ENCODE results near the gene IGFL2.

The IGFL2 gene

GRCh38 chr19:46113726-46114125, 34.3 kb upstream of the IGFL2 start:
- no peak overlapping the region for H3K9ac ChIP-seq (ENCODE audit: insufficient read length, low read depth)
- TF ChIP-seq ZNF274 (IDR thresholded peaks at IDR 0.05; ENCODE audit: low read depth, low read length) (no peak), YY1 (IDR thresholded peaks at IDR 0.05; ENCODE audit: insufficient read depth, insufficient read length) (no peak)
- no peaks in the 10 kb centered on the region for H3K4me1 ChIP-seq (ENCODE audit: insufficient read depth, insufficient read length)
- DNase-seq (ENCODE audit: low read depth, low spot score): no peak
- H3K27me3 ChIP-seq (ENCODE audit: insufficient read depth, insufficient read length): no peaks in the 10 kb centered on the region
- no peaks in the 10 kb centered on the region for H3K36me3 ChIP-seq (ENCODE audit: insufficient read depth, insufficient read length, low read length)
- no peak overlapping the region for H3K4me3 ChIP-seq (ENCODE audit: insufficient read length, low read depth)
- no peaks in the 10 kb centered on the region for H3K9me3 ChIP-seq (ENCODE audit: insufficient read depth, low read length)

GRCh38 chr19:46115396-46116106, 32.5 kb upstream of the IGFL2 start:
- Histone ChIP-seq H3K4me3 (ENCODE audit: insufficient read length, low read depth) (no peak overlapping the region), H3K9me3 (ENCODE audit: insufficient read depth, low read length) (peaks cover 15% of the 10 kb centered on the region; the same call in 1 of the 2 replicates), H3K36me3 (ENCODE audit: insufficient read depth, insufficient read length, low read length) (no peaks in the 10 kb centered on the region), H3K27me3 (ENCODE audit: insufficient read depth, insufficient read length) (no peaks in the 10 kb centered on the region), H3K9ac (ENCODE audit: insufficient read length, low read depth) (no peak overlapping the region), H3K4me1 (ENCODE audit: insufficient read depth, insufficient read length) (no peaks in the 10 kb centered on the region)
- DNase-seq (ENCODE audit: low read depth, low spot score): no peak
- TF ChIP-seq SUZ12 (IDR thresholded peaks at IDR 0.05; ENCODE audit: extremely low read depth, insufficient read depth, insufficient read length) (no peak), ZNF274 (IDR thresholded peaks at IDR 0.05; ENCODE audit: low read depth, low read length) (no peak), YY1 (IDR thresholded peaks at IDR 0.05; ENCODE audit: insufficient read depth, insufficient read length) (no peak)

- Histone ChIP-seq H3K36me3 (ENCODE audit: insufficient read depth, insufficient read length, low read length) (no peaks in the 10 kb centered on the region), H3K4me1 (ENCODE audit: insufficient read depth, insufficient read length) (no peaks in the 10 kb centered on the region), H3K4me3 (ENCODE audit: insufficient read length, low read depth) (no peak overlapping the region), H3K27me3 (ENCODE audit: insufficient read depth, insufficient read length) (no peaks in the 10 kb centered on the region), H3K9me3 (ENCODE audit: insufficient read depth, low read length) (peaks cover 15% of the 10 kb centered on the region; the same call in 1 of the 2 replicates), H3K9ac (ENCODE audit: insufficient read length, low read depth) (no peak overlapping the region)
- TF ChIP-seq ZNF274 (IDR thresholded peaks at IDR 0.05; ENCODE audit: low read depth, low read length) (no peak), YY1 (IDR thresholded peaks at IDR 0.05; ENCODE audit: insufficient read depth, insufficient read length) (no peak), SUZ12 (IDR thresholded peaks at IDR 0.05; ENCODE audit: extremely low read depth, insufficient read depth, insufficient read length) (no peak)
- DNase-seq (ENCODE audit: low read depth, low spot score): no peak
Measured at GRCh38 chr19:46116121-46116520, 31.9 kb upstream of the IGFL2 start.

- no peaks in the 10 kb centered on the region for H3K36me3 ChIP-seq (ENCODE audit: insufficient read depth, insufficient read length, low read length)
- H3K4me1 ChIP-seq (ENCODE audit: insufficient read depth, insufficient read length): no peaks in the 10 kb centered on the region
- H3K4me3 ChIP-seq (ENCODE audit: insufficient read length, low read depth): no peak overlapping the region
- no peak overlapping the region for H3K9ac ChIP-seq (ENCODE audit: insufficient read length, low read depth)
- peaks cover 15% of the 10 kb centered on the region; the same call in 1 of the 2 replicates for H3K9me3 ChIP-seq (ENCODE audit: insufficient read depth, low read length)
- TF ChIP-seq YY1 (IDR thresholded peaks at IDR 0.05; ENCODE audit: insufficient read depth, insufficient read length) (no peak), ZNF274 (IDR thresholded peaks at IDR 0.05; ENCODE audit: low read depth, low read length) (no peak), SUZ12 (IDR thresholded peaks at IDR 0.05; ENCODE audit: extremely low read depth, insufficient read depth, insufficient read length) (no peak)
- H3K27me3 ChIP-seq (ENCODE audit: insufficient read depth, insufficient read length): no peaks in the 10 kb centered on the region
- DNase-seq (ENCODE audit: low read depth, low spot score): no peak
Measured at GRCh38 chr19:46118136-46118535, 29.9 kb upstream of the IGFL2 start.

- H3K27me3 ChIP-seq (ENCODE audit: insufficient read depth, insufficient read length): no peaks in the 10 kb centered on the region
- TF ChIP-seq SUZ12 (IDR thresholded peaks at IDR 0.05; ENCODE audit: extremely low read depth, insufficient read depth, insufficient read length) (no peak), YY1 (IDR thresholded peaks at IDR 0.05; ENCODE audit: insufficient read depth, insufficient read length) (no peak), ZNF274 (IDR thresholded peaks at IDR 0.05; ENCODE audit: low read depth, low read length) (no peak)
- peaks cover 7% of the 10 kb centered on the region; the same call in 1 of the 2 replicates for H3K9me3 ChIP-seq (ENCODE audit: insufficient read depth, low read length)
- no peak within 1 kb of the TSS for H3K4me3 ChIP-seq (ENCODE audit: insufficient read length, low read depth)
- H3K36me3 ChIP-seq (ENCODE audit: insufficient read depth, insufficient read length, low read length): no peaks in the 10 kb centered on the region
- H3K4me1 ChIP-seq (ENCODE audit: insufficient read depth, insufficient read length): no peaks in the 10 kb centered on the region
- DNase-seq (ENCODE audit: low read depth, low spot score): no peak
- no peak within 1 kb of the TSS for H3K9ac ChIP-seq (ENCODE audit: insufficient read length, low read depth)
Measured at GRCh38 chr19:46124638-46125115, 23.4 kb upstream of the IGFL2 start, which contains the start of gene IGFL3. Gene IGFL3, minus strand, starts transcription at chr19:46124688. Its CDS starts 39 bp downstream, at chr19:46124649.

- Histone ChIP-seq H3K9me3 (ENCODE audit: insufficient read depth, low read length) (no peaks in the 10 kb centered on the region), H3K9ac (ENCODE audit: insufficient read length, low read depth) (no peak overlapping the region), H3K4me3 (ENCODE audit: insufficient read length, low read depth) (no peak overlapping the region), H3K36me3 (ENCODE audit: insufficient read depth, insufficient read length, low read length) (no peaks in the 10 kb centered on the region), H3K4me1 (ENCODE audit: insufficient read depth, insufficient read length) (no peaks in the 10 kb centered on the region), H3K27me3 (ENCODE audit: insufficient read depth, insufficient read length) (no peaks in the 10 kb centered on the region)
- TF ChIP-seq SUZ12 (IDR thresholded peaks at IDR 0.05; ENCODE audit: extremely low read depth, insufficient read depth, insufficient read length): no peak
- TF ChIP-seq YY1 (IDR thresholded peaks at IDR 0.05; ENCODE audit: insufficient read depth, insufficient read length): no peak
- TF ChIP-seq ZNF274 (IDR thresholded peaks at IDR 0.05; ENCODE audit: low read depth, low read length): no peak
- DNase-seq (ENCODE audit: low read depth, low spot score): no peak
Measured at GRCh38 chr19:46125447-46125846, 22.6 kb upstream of the IGFL2 start.

DNA sequence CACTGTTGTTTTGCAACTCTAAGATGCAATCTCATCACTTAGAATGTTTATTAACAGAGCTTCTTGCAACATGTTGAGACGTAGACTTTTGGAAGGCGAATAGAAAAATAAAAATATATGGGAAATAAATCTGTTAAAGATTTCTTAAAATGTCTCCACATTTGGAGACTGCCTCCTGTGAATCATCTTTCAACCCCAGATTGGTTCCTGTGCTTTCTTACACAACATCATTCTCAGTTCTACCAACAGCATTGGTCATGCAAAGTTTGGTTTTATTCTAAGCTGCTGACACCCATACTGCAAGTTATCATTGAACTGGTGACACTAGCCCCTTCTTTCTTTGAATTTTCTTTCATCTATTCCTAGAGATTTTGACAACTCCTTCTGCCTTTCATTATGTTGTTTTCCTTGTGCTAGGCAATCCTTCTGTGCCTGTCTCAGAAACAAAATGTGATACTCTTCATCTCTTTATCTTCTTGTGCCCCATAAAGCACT, 21.9 kb upstream of the IGFL2 start:
- Histone ChIP-seq H3K27me3 (ENCODE audit: insufficient read depth, insufficient read length) (no peaks in the 10 kb centered on the region), H3K36me3 (ENCODE audit: insufficient read depth, insufficient read length, low read length) (no peaks in the 10 kb centered on the region), H3K4me1 (ENCODE audit: insufficient read depth, insufficient read length) (no peaks in the 10 kb centered on the region), H3K9me3 (ENCODE audit: insufficient read depth, low read length) (no peaks in the 10 kb centered on the region), H3K9ac (ENCODE audit: insufficient read length, low read depth) (no peak overlapping the region), H3K4me3 (ENCODE audit: insufficient read length, low read depth) (no peak overlapping the region)
- DNase-seq (ENCODE audit: low read depth, low spot score): no peak
- TF ChIP-seq ZNF274 (IDR thresholded peaks at IDR 0.05; ENCODE audit: low read depth, low read length) (no peak), SUZ12 (IDR thresholded peaks at IDR 0.05; ENCODE audit: extremely low read depth, insufficient read depth, insufficient read length) (no peak), YY1 (IDR thresholded peaks at IDR 0.05; ENCODE audit: insufficient read depth, insufficient read length) (no peak)

Data from NT2/D1 (cell line).